ENCODE results near the gene LACTB. TPM values are rescaled to one million over a fixed set of nuclear protein-coding genes. Genes with fewer than 3 reads are reported as not detected.

LACTB gene
- polyA plus RNA-seq, 1 donor from 2014 or later = 24.3 TPM

DNA sequence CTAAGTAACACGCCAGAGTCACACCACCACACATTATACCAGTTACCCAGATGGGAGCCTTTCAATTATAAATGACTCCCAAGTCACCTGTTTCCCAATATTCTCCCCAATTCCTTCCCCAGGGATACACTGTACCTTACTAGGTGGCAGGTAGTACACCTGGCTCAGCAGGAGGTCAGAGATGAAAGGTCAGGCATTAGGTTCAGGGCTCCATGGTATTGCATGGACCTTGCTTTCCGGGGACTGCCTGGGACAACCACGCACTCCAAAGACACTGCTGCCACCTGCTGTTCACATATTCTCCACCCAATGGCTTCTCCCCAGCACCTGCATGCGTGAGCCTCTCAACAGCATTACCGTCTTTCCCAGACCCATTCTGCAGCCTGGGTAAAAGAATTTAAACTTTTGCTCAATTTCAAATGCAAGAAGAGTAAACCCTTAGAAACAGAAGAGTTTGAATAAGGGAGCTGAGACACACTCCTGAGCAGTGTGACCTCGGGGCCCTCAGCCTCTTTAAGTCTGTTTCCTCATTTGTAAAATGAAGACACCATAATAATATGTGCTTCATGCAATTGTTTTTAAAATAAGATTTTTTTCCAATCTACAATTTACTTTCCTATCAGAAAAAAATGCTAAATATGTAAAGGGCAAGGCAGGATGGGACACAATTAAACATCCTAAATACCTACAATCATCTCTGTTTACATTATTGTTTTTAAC, 28.0 kb upstream of the LACTB start:
- no peaks in the 10 kb centered on the region for H3F3A ChIP-seq (ENCODE audit: insufficient read depth, low read length, poor library complexity, severe bottlenecking)
- no peak overlapping the region for H2AFZ ChIP-seq (ENCODE audit: low read depth, low read length)
- no peak overlapping the region for H3K9ac ChIP-seq (ENCODE audit: low read length)
- no peaks in the 10 kb centered on the region for H4K20me1 ChIP-seq (ENCODE audit: insufficient read depth)
- H3K36me3 ChIP-seq (ENCODE audit: insufficient read depth, low read length) = no peaks in the 10 kb centered on the region
- H3K9me3 ChIP-seq (ENCODE audit: low read length) = no peaks in the 10 kb centered on the region
- H3K4me3 ChIP-seq (ENCODE audit: low read length) = no peak overlapping the region
- no peaks in the 10 kb centered on the region for H3K27me3 ChIP-seq (ENCODE audit: insufficient read depth, low read depth, low read length)
- TF ChIP-seq SMC3 (conservative IDR thresholded peaks at IDR 0.05; ENCODE audit: poor library complexity) (peak; percentile 97), TAF1 (IDR thresholded peaks at IDR 0.05; ENCODE audit: low read depth) (no peak), EP300 (conservative IDR thresholded peaks at IDR 0.05; ENCODE audit: poor library complexity, severe bottlenecking) (no peak), POLR2AphosphoS5 (IDR thresholded peaks at IDR 0.05) (no peak), EZH2 (IDR thresholded peaks at IDR 0.05; ENCODE audit: borderline replicate concordance, insufficient read depth, low read length, poor library complexity, severe bottlenecking) (no peak), MXI1 (conservative IDR thresholded peaks at IDR 0.05; ENCODE audit: poor library complexity, severe bottlenecking) (no peak), RAD21 (conservative IDR thresholded peaks at IDR 0.05) (peak; percentile 92)
- TF ChIP-seq, protein P1, sequence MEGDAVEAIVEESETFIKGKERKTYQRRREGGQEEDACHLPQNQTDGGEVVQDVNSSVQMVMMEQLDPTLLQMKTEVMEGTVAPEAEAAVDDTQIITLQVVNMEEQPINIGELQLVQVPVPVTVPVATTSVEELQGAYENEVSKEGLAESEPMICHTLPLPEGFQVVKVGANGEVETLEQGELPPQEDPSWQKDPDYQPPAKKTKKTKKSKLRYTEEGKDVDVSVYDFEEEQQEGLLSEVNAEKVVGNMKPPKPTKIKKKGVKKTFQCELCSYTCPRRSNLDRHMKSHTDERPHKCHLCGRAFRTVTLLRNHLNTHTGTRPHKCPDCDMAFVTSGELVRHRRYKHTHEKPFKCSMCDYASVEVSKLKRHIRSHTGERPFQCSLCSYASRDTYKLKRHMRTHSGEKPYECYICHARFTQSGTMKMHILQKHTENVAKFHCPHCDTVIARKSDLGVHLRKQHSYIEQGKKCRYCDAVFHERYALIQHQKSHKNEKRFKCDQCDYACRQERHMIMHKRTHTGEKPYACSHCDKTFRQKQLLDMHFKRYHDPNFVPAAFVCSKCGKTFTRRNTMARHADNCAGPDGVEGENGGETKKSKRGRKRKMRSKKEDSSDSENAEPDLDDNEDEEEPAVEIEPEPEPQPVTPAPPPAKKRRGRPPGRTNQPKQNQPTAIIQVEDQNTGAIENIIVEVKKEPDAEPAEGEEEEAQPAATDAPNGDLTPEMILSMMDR (IDR thresholded peaks at IDR 0.05; ENCODE audit: poor library complexity, severe bottlenecking) = peak; percentile 90
- TF ChIP-seq, protein P2, sequence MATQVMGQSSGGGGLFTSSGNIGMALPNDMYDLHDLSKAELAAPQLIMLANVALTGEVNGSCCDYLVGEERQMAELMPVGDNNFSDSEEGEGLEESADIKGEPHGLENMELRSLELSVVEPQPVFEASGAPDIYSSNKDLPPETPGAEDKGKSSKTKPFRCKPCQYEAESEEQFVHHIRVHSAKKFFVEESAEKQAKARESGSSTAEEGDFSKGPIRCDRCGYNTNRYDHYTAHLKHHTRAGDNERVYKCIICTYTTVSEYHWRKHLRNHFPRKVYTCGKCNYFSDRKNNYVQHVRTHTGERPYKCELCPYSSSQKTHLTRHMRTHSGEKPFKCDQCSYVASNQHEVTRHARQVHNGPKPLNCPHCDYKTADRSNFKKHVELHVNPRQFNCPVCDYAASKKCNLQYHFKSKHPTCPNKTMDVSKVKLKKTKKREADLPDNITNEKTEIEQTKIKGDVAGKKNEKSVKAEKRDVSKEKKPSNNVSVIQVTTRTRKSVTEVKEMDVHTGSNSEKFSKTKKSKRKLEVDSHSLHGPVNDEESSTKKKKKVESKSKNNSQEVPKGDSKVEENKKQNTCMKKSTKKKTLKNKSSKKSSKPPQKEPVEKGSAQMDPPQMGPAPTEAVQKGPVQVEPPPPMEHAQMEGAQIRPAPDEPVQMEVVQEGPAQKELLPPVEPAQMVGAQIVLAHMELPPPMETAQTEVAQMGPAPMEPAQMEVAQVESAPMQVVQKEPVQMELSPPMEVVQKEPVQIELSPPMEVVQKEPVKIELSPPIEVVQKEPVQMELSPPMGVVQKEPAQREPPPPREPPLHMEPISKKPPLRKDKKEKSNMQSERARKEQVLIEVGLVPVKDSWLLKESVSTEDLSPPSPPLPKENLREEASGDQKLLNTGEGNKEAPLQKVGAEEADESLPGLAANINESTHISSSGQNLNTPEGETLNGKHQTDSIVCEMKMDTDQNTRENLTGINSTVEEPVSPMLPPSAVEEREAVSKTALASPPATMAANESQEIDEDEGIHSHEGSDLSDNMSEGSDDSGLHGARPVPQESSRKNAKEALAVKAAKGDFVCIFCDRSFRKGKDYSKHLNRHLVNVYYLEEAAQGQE (IDR thresholded peaks at IDR 0.05; ENCODE audit: borderline replicate concordance) = no peak
- no peak overlapping the region for H3K4me2 ChIP-seq (ENCODE audit: low read length)
- H3K79me2 ChIP-seq (replicated peaks; ENCODE audit: insufficient read depth, low read length) = no peaks in the 10 kb centered on the region
- H3K27ac ChIP-seq (ENCODE audit: low read length) = no peak overlapping the region
- no peaks in the 10 kb centered on the region for H3K9me2 ChIP-seq (ENCODE audit: insufficient read depth, low read length)

DNA sequence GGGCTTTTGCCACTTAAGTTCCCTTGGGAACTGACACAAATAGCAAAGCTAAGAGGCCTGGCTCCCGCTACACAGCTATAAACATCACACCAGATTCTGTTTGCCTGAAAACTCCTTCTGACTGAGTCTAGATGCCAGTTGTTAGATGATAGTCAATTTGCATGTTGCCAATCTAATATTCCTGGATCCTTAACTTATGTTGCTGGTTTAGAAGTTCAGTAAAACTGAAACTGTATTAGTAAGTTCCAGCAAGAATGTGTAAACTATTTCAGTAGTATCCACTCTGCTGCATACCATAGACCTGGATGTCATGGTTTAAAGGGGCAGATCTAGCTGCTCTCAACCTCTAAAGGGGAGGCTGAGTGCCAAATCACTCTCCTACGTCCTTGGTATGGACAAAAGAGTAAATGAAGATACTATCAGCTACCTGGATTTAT, 27.1 kb upstream of the LACTB start:
- Histone ChIP-seq H3K4me3 (ENCODE audit: low read length) (no peak overlapping the region), H3F3A (ENCODE audit: insufficient read depth, low read length, poor library complexity, severe bottlenecking) (no peaks in the 10 kb centered on the region), H4K20me1 (ENCODE audit: insufficient read depth) (no peaks in the 10 kb centered on the region), H3K9me2 (ENCODE audit: insufficient read depth, low read length) (no peaks in the 10 kb centered on the region), H3K4me2 (ENCODE audit: low read length) (no peak overlapping the region), H3K27ac (ENCODE audit: low read length) (no peak overlapping the region), H3K79me2 (replicated peaks; ENCODE audit: insufficient read depth, low read length) (no peaks in the 10 kb centered on the region), H3K9me3 (ENCODE audit: low read length) (no peaks in the 10 kb centered on the region), H3K27me3 (ENCODE audit: insufficient read depth, low read depth, low read length) (no peaks in the 10 kb centered on the region), H3K9ac (ENCODE audit: low read length) (no peak overlapping the region), H3K36me3 (ENCODE audit: insufficient read depth, low read length) (no peaks in the 10 kb centered on the region), H2AFZ (ENCODE audit: low read depth, low read length) (no peak overlapping the region)
- no peak for TF ChIP-seq EP300 (conservative IDR thresholded peaks at IDR 0.05; ENCODE audit: poor library complexity, severe bottlenecking)
- TF ChIP-seq MXI1 (conservative IDR thresholded peaks at IDR 0.05; ENCODE audit: poor library complexity, severe bottlenecking) = no peak
- no peak for TF ChIP-seq RAD21 (conservative IDR thresholded peaks at IDR 0.05)
- TF ChIP-seq, protein P1 (IDR thresholded peaks at IDR 0.05; ENCODE audit: poor library complexity, severe bottlenecking) = no peak
- TF ChIP-seq SMC3 (conservative IDR thresholded peaks at IDR 0.05; ENCODE audit: poor library complexity) = no peak
- TF ChIP-seq TAF1 (IDR thresholded peaks at IDR 0.05; ENCODE audit: low read depth) = no peak
- TF ChIP-seq, protein P2 (IDR thresholded peaks at IDR 0.05; ENCODE audit: borderline replicate concordance) = no peak
- TF ChIP-seq POLR2AphosphoS5 (IDR thresholded peaks at IDR 0.05) = no peak
- no peak for TF ChIP-seq EZH2 (IDR thresholded peaks at IDR 0.05; ENCODE audit: borderline replicate concordance, insufficient read depth, low read length, poor library complexity, severe bottlenecking)
